HG03196 (cell line): ENCODE results near the gene LRSAM1.

ENCODE experiments used
- ATAC-seq: cut with Tn5 transposase; IDR thresholded peaks from one replicate; pipeline ENCODE4 v1.9.1; 2021; ENCODE audit not compliant: unreplicated experiment

Gene LRSAM1

GRCh38 chr9:127529671-127530070 lies 78.4 kb downstream of the LRSAM1 start:
- ATAC-seq, result no peak

GRCh38 chr9:127530206-127530941 lies 79.1 kb downstream of the LRSAM1 start:
- ATAC-seq, result no peak

- no peak for ATAC-seq
Observed at GRCh38 chr9:127531676-127532075, 80.4 kb downstream of the LRSAM1 start.

- ATAC-seq, result no peak
Observed at GRCh38 chr9:127534250-127534906, 83.1 kb downstream of the LRSAM1 start.

GRCh38 chr9:127534931-127535330 lies 83.6 kb downstream of the LRSAM1 start:
- no peak for ATAC-seq

GRCh38 chr9:127535396-127535795 lies 84.1 kb downstream of the LRSAM1 start:
- ATAC-seq, result no peak

GRCh38 chr9:127535834-127536233 lies 84.5 kb downstream of the LRSAM1 start:
- no peak for ATAC-seq

- no peak for ATAC-seq
Observed at GRCh38 chr9:127536499-127536898, 85.2 kb downstream of the LRSAM1 start.

GRCh38 chr9:127537014-127537413 lies 85.7 kb downstream of the LRSAM1 start:
- no peak for ATAC-seq

GRCh38 chr9:127537792-127538191 lies 86.5 kb downstream of the LRSAM1 start:
- no peak for ATAC-seq

- no peak for ATAC-seq
Observed at GRCh38 chr9:127538849-127539258, 87.5 kb downstream of the LRSAM1 start.

GRCh38 chr9:127539259-127539981 lies 88.1 kb downstream of the LRSAM1 start:
- no peak for ATAC-seq

- ATAC-seq, result no peak
Observed at GRCh38 chr9:127539982-127540663, 88.8 kb downstream of the LRSAM1 start.

GRCh38 chr9:127540664-127541041 lies 89.3 kb downstream of the LRSAM1 start:
- ATAC-seq, result no peak

GRCh38 chr9:127541176-127541575 lies 89.9 kb downstream of the LRSAM1 start:
- ATAC-seq, result no peak

GRCh38 chr9:127541865-127542264 lies 90.6 kb downstream of the LRSAM1 start:
- ATAC-seq, result no peak

GRCh38 chr9:127543221-127543620 lies 91.9 kb downstream of the LRSAM1 start:
- no peak for ATAC-seq

GRCh38 chr9:127543973-127544533 lies 92.7 kb downstream of the LRSAM1 start:
- ATAC-seq, result no peak

- ATAC-seq, result no peak
Observed at GRCh38 chr9:127545196-127546124, 94.2 kb downstream of the LRSAM1 start.
